ENCODE results near the gene MARCO.

MARCO gene

DNA sequence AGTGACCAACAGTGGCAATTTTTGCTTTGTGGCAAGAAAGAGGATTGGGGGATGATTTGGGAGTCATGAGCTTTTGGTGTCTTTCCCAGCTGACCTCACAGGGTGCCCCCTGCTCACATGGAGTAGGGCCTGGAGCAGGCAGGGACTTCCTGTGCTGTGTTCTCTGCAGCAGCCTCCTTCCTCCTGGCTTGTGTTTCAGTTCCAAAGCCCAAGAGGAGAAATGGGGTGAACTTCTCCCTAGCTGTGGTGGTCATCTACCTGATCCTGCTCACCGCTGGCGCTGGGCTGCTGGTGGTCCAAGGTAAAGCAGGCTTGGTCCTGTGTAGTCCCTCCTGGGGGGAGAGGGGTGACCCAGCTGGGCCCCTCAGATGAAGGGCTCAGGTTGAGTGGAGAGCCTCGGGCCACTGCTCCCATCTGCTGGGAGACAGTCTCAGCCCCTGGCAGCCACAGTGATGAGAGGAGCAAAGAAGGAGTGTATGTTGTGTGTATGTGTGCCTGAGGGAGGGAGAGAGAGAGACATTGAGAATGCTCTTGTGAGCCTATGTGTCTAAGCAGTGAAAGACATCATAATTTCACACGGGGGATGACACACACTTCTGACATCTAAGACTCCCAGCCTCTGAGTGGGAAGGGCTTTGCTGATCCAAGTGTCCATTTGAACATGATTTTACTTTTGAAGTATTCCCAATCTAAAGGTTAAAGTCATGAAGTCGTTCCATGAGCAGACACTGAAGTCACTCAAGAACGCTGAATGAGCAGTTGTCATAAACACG is 27.2 kb downstream of the MARCO start:
- no peak overlapping the region for H3K4me3 ChIP-seq (ENCODE audit: low read depth, low read length)
- no peaks in the 10 kb centered on the region for H3K36me3 ChIP-seq (ENCODE audit: control insufficient read depth, insufficient read depth, low read length)
- H3K4me1 ChIP-seq (ENCODE audit: control insufficient read depth, insufficient read depth, low read length): no peaks in the 10 kb centered on the region
- H3K9me3 ChIP-seq (ENCODE audit: control insufficient read depth, insufficient read depth, low read length): no peaks in the 10 kb centered on the region
- no peak overlapping the region for H3K9ac ChIP-seq (ENCODE audit: low read depth, low read length)
- H3K27me3 ChIP-seq (ENCODE audit: control insufficient read depth, insufficient read depth, low read length): peaks cover 9% of the 10 kb centered on the region

DNA sequence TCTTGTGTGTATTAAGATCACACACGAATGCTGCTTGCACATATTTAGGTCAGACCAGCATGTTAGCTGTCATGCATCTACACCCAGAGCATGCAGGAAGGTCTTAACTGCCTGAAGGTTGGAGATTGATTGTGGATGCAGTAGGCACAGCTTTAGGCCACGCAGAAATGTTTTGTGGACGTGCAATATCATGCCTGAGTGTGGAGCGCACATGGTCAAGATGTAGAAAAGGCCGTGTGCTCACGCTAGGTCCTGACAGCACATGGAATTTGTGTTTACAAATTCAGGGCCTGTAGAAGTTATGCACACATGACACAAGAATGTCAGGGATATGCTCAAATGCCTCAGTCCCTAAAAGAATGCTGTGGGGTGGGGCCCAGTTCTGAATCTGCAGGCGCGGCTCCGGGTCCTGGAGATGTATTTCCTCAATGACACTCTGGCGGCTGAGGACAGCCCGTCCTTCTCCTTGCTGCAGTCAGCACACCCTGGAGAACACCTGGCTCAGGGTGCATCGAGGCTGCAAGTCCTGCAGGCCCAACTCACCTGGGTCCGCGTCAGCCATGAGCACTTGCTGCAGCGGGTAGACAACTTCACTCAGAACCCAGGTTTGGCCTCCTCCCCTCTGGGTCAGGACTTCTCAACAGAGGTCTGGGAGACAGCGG is 27.9 kb downstream of the MARCO start:
- Histone ChIP-seq H3K27me3 (ENCODE audit: control insufficient read depth, insufficient read depth, low read length) (peaks cover 12% of the 10 kb centered on the region), H3K4me1 (ENCODE audit: control insufficient read depth, insufficient read depth, low read length) (no peaks in the 10 kb centered on the region), H3K36me3 (ENCODE audit: control insufficient read depth, insufficient read depth, low read length) (no peaks in the 10 kb centered on the region), H3K9ac (ENCODE audit: low read depth, low read length) (no peak overlapping the region), H3K9me3 (ENCODE audit: control insufficient read depth, insufficient read depth, low read length) (no peaks in the 10 kb centered on the region), H3K4me3 (ENCODE audit: low read depth, low read length) (no peak overlapping the region)

DNA sequence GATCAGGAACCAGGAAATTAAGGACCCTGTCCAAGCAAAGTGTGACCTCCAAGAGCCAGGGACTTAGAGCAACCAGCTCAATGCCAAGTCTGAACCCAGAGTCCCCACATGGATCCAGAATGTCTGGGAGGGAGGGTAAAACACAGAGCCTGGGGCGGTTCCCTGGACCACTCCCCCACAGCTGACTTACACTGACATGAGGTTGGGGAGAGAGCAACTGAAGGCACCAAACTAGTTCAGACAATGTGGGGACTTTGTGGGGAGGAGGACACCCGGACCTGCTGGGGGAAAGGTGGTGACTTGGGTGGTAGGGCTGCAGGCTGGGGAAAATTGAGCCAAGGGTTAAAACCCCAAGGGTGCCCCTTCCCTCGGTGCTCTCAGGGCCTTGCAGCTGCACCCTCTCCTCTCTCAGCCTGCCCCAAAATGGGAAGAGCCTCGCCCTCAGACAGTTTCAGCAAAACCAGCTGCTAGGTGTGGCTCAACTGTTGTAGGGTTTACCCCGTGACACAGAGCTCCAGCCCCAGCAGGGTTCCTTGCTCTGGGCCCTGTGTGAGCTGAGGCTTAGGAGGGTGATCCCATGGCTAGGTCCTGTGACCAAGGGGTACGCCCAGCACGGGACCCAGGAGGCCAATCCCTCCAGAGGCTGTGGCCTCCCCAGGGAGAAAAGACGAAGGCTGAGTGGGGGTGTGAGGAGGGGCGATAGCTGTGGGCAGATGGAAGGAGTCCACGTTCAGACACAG is 28.6 kb downstream of the MARCO start:
- no peak overlapping the region for H3K4me3 ChIP-seq (ENCODE audit: low read depth, low read length)
- no peaks in the 10 kb centered on the region for H3K4me1 ChIP-seq (ENCODE audit: control insufficient read depth, insufficient read depth, low read length)
- H3K9ac ChIP-seq (ENCODE audit: low read depth, low read length): no peak overlapping the region
- no peaks in the 10 kb centered on the region for H3K36me3 ChIP-seq (ENCODE audit: control insufficient read depth, insufficient read depth, low read length)
- H3K27me3 ChIP-seq (ENCODE audit: control insufficient read depth, insufficient read depth, low read length): peaks cover 16% of the 10 kb centered on the region
- no peaks in the 10 kb centered on the region for H3K9me3 ChIP-seq (ENCODE audit: control insufficient read depth, insufficient read depth, low read length)

DNA sequence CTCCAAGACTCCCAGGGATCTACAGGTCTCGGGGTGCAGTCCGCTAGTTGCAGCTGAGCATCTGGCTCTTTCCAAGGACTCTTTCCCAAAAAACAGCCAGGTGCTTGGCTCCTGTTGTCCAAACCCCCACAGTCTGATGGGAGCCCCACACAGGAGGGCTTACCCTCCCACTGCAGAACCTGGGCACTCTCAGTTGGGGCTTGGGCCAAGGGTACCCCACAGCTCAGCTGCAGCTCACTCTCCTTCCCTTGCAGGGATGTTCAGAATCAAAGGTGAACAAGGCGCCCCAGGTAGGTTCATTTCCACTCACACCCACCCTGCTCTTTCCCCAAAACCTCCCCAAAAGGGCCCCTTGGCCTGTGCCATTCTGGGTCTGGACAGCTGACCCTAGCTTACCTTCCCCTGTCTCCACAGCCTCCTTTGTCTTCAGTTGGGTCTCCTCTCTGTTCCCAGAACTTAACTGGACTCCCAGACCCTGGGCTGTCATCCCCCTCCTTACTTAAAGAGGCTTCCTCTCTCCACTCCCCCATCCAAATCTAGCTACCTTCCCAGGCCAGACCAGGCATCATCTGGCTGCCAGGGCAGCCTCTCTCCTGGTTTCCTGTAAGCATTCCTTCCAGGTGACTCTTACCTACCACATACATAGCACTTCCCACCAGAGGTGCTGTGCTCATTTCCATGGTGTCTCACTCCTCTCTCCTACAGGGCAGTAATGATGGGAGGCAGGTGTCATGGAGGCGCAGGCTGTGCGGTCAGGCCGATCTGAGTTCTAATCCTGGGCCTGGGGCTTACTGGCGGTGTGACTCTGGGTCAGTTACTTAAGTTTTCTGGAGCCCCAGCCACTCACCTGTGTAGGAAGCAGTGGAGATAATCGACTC is 29.5 kb downstream of the MARCO start:
- Histone ChIP-seq H3K4me1 (ENCODE audit: control insufficient read depth, insufficient read depth, low read length) (no peaks in the 10 kb centered on the region), H3K36me3 (ENCODE audit: control insufficient read depth, insufficient read depth, low read length) (no peaks in the 10 kb centered on the region), H3K9me3 (ENCODE audit: control insufficient read depth, insufficient read depth, low read length) (no peaks in the 10 kb centered on the region), H3K4me3 (ENCODE audit: low read depth, low read length) (no peak overlapping the region), H3K27me3 (ENCODE audit: control insufficient read depth, insufficient read depth, low read length) (peaks cover 26% of the 10 kb centered on the region), H3K9ac (ENCODE audit: low read depth, low read length) (no peak overlapping the region)

DNA sequence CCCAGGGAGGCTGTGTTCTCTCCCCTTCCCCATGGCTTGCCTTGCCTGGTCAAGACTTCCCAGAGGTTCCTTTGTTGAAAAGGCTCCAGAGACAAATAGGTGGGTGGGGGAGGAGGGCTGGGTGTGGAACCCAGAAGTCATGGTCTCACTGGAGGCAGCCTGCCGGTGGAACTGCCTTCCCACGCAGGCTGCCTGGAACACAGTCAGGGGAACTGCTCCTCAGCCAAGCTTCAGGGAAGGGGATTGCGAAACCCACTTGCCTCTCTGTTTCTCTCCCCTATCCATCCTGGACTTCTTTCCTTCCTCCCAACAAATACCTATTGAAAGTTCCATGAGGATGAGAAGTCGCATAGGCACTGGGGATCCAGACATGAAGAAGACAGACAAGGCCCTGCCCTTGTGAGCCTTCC is 31.6 kb downstream of the MARCO start:
- Histone ChIP-seq H3K4me3 (ENCODE audit: low read depth, low read length) (no peak overlapping the region), H3K9me3 (ENCODE audit: control insufficient read depth, insufficient read depth, low read length) (no peaks in the 10 kb centered on the region), H3K4me1 (ENCODE audit: control insufficient read depth, insufficient read depth, low read length) (no peaks in the 10 kb centered on the region), H3K27me3 (ENCODE audit: control insufficient read depth, insufficient read depth, low read length) (peaks cover 39% of the 10 kb centered on the region), H3K36me3 (ENCODE audit: control insufficient read depth, insufficient read depth, low read length) (no peaks in the 10 kb centered on the region), H3K9ac (ENCODE audit: low read depth, low read length) (no peak overlapping the region)

DNA sequence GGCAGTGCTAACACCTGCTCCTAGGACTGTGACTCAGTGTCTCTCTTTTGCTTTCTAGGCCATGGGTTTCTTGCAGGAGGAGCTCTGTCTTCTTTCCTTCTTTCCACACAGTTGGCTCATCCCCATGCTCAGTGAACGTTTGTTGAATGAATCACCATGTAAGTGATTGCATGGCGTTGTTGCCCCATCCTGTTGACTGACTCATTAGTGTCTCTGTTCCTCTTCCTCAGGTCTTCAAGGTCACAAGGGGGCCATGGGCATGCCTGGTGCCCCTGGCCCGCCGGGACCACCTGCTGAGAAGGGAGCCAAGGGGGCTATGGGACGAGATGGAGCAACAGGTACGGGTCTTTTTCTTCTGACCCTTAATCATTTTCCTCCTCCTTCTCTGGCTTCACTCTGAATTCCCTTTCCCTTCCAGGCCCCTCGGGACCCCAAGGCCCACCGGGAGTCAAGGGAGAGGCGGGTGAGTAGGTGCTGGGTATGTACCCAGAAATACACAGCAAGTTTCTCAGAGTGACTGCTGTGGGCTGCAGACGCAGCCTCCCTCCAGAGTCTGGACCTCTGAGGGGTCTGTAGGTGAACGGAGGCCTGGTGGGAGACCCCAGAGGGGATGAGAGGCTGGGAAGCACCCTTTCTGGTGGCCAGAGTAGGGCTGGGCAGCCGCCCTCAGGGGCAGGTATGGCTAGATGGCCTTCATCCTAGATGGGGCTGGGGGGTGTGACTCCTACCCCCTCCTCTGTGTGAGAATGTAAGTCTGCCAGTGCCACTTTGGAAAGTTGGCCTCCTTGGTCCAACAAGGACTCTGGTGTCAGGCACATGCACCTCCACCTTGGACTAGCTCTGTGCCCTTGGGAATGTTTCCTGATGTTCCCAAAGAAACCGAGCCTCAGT is 32.4 kb downstream of the MARCO start:
- Histone ChIP-seq H3K4me1 (ENCODE audit: control insufficient read depth, insufficient read depth, low read length) (no peaks in the 10 kb centered on the region), H3K36me3 (ENCODE audit: control insufficient read depth, insufficient read depth, low read length) (no peaks in the 10 kb centered on the region), H3K9me3 (ENCODE audit: control insufficient read depth, insufficient read depth, low read length) (no peaks in the 10 kb centered on the region), H3K4me3 (ENCODE audit: low read depth, low read length) (no peak overlapping the region), H3K9ac (ENCODE audit: low read depth, low read length) (no peak overlapping the region), H3K27me3 (ENCODE audit: control insufficient read depth, insufficient read depth, low read length) (peaks cover 39% of the 10 kb centered on the region)

DNA sequence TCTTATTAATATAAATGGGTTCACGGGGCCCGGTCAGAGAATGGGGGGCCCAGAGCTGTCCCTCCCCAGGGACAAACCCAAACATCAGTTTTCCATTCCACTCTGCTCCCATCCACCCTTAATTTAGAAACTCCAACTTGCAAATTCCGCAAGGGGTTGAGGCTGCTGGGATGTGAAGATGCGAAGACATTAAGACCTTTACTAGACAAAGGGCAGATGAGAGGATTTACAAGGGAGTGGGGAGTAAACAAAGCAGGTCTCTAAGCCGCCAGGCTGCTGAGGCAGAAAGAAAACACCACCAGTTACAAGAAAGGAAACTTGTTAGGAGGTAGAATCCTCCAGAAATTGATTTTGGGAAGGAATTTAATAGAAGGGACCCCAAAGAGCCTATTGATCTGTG is 33.1 kb downstream of the MARCO start:
- no peak overlapping the region for H3K4me3 ChIP-seq (ENCODE audit: low read depth, low read length)
- H3K9ac ChIP-seq (ENCODE audit: low read depth, low read length): no peak overlapping the region
- H3K36me3 ChIP-seq (ENCODE audit: control insufficient read depth, insufficient read depth, low read length): no peaks in the 10 kb centered on the region

DNA sequence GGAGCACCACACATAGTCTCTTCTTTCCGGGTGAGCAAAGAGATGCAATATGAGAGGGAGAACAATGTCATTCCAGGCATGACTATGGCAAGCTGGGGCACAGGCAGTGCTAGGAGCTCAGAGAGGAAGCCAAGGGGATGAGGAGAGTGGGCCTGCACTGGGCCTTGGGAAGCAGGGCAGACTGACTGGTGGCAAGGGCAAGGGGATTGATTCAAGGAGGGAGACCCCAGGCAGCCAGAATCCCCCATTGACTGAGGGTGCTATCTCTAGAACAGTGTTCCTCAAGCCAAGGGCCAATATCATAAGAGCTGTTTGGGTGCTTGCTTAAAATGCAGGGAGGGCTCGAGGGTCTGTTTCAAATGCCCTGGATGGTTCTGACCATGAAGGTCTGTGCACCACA is 36.1 kb downstream of the MARCO start:
- H3K9ac ChIP-seq (ENCODE audit: low read depth, low read length): no peak overlapping the region
- peaks cover 42% of the 10 kb centered on the region for H3K27me3 ChIP-seq (ENCODE audit: control insufficient read depth, insufficient read depth, low read length)
- no peaks in the 10 kb centered on the region for H3K9me3 ChIP-seq (ENCODE audit: control insufficient read depth, insufficient read depth, low read length)
- no peak overlapping the region for H3K4me3 ChIP-seq (ENCODE audit: low read depth, low read length)
- no peaks in the 10 kb centered on the region for H3K36me3 ChIP-seq (ENCODE audit: control insufficient read depth, insufficient read depth, low read length)
- H3K4me1 ChIP-seq (ENCODE audit: control insufficient read depth, insufficient read depth, low read length): no peaks in the 10 kb centered on the region

More for the DNA sequence above, 33.1 kb downstream of the MARCO start:
- H3K27me3 ChIP-seq (ENCODE audit: control insufficient read depth, insufficient read depth, low read length): peaks cover 44% of the 10 kb centered on the region
- H3K9me3 ChIP-seq (ENCODE audit: control insufficient read depth, insufficient read depth, low read length): no peaks in the 10 kb centered on the region
- H3K4me1 ChIP-seq (ENCODE audit: control insufficient read depth, insufficient read depth, low read length): no peaks in the 10 kb centered on the region

DNA sequence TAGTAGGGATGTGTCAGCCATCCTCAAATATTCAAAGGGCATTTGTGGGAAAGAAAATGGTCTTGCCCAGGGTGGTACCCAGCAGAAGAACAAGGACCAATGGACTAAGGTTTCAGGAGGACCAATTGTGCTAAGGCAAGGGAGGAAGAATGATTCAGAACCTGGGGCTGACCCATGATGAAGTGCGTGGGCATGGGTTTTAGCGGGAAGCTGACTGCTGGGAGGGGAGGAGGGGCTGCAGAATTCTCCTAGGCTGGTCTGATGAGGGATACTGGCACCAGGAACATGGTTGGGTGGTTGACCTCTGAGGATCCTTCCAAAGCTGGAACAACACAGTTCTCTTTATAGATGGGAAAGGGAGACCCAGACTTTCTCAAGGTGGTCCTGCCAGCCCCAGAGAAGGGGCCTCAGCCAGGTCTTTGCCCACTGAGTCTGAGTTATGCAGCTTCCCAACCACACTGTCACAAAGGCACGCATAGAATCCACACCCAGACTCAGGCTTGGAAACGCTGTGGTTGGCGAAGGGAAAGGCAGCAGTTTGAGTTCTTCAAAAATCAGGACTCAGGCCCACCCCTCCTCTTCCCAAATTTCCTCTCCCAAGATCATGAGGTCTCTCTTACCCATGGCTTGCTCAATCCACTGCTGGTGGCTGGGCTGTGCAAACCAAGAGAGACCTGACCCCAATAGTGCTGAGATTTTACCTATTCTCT is 37.3 kb downstream of the MARCO start:
- Histone ChIP-seq H3K4me1 (ENCODE audit: control insufficient read depth, insufficient read depth, low read length) (no peaks in the 10 kb centered on the region), H3K27me3 (ENCODE audit: control insufficient read depth, insufficient read depth, low read length) (peaks cover 34% of the 10 kb centered on the region), H3K4me3 (ENCODE audit: low read depth, low read length) (no peak overlapping the region), H3K36me3 (ENCODE audit: control insufficient read depth, insufficient read depth, low read length) (no peaks in the 10 kb centered on the region), H3K9me3 (ENCODE audit: control insufficient read depth, insufficient read depth, low read length) (no peaks in the 10 kb centered on the region), H3K9ac (ENCODE audit: low read depth, low read length) (no peak overlapping the region)

DNA sequence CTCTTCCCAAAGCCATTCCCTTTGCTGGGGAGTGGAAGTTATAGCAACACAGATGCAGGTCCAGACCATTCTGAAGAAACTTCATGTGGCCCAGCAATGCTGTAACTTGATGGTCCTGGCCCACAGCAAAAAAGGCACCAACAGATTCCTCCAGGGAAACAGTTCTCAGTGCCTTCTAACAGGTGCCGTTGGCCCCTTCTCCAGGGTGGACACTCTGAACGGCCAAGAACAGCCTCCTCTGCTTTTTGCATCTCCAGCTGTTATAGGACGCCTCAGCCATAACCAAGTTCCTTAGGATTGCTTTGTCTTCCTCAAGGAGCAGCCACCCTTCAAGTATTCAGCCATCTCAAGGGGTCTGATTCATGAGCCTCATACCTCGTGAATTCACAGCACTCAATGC is 38.0 kb downstream of the MARCO start:
- Histone ChIP-seq H3K36me3 (ENCODE audit: control insufficient read depth, insufficient read depth, low read length) (no peaks in the 10 kb centered on the region), H3K9me3 (ENCODE audit: control insufficient read depth, insufficient read depth, low read length) (no peaks in the 10 kb centered on the region), H3K27me3 (ENCODE audit: control insufficient read depth, insufficient read depth, low read length) (peaks cover 30% of the 10 kb centered on the region), H3K4me3 (ENCODE audit: low read depth, low read length) (no peak overlapping the region), H3K4me1 (ENCODE audit: control insufficient read depth, insufficient read depth, low read length) (no peaks in the 10 kb centered on the region), H3K9ac (ENCODE audit: low read depth, low read length) (no peak overlapping the region)
